Nephron progenitor cell (in vitro differentiated cells): ENCODE data around the gene SHMT1.
"Not testable (repeated sequence)": the region's sequence is repeated elsewhere in the genome, so short reads cannot be mapped to it uniquely, and the experiment has no call there.

Source experiments
- DNase-seq: peaks from one replicate; pipeline ENCODE4 v3.0.0; 2021
- H3K27ac Mint-ChIP-seq: 2 replicates; pipeline ENCODE4 v1.8.0; 2021; ENCODE audit warnings: mild to moderate bottlenecking, moderate library complexity, mixed read lengths
- H3K27me3 Mint-ChIP-seq: 2 replicates; pipeline ENCODE4 v1.8.0; 2021; ENCODE audit warnings: mild to moderate bottlenecking, low read depth, mixed read lengths; ENCODE audit not compliant: poor library complexity
- H3K36me3 Mint-ChIP-seq: 2 replicates; pipeline ENCODE4 v1.8.0; 2021; ENCODE audit warnings: low read depth, mixed read lengths
- H3K4me1 Mint-ChIP-seq: 2 replicates; pipeline ENCODE4 v1.8.0; 2021; ENCODE audit warnings: mixed read lengths
- H3K4me3 Mint-ChIP-seq: 2 replicates; pipeline ENCODE4 v1.8.0; 2021; ENCODE audit warnings: mild to moderate bottlenecking, moderate library complexity, mixed read lengths
- H3K9me3 Mint-ChIP-seq: 2 replicates; pipeline ENCODE4 v1.8.0; 2021; ENCODE audit warnings: mild to moderate bottlenecking, moderate library complexity, mixed read lengths
- TF ChIP-seq, protein P1 (sequence below): fragments of 200-600 bp; sonication (generic); IDR thresholded peaks from 2 replicates; pipeline ENCODE4 v1.5.0; 2021; ENCODE audit warnings: antibody characterized with exemption

The SHMT1 gene

DNA sequence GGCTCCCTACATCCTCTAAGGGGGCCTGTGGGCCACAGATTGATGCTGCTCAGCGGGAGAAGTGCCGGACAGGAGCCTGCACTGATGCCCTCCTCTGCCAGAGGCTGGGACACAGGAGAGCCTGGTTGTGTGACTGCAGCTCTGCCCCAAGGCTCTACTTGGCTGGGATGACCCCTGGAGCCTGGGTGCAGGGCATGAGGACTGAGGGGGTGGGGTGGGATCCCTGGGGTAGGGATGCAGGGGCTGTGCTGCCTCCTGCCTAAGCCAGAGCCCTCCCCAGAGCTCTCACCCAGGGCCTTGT is 14.8 kb upstream of the SHMT1 start:
- H3K27ac Mint-ChIP-seq, result no peak overlapping the region
- no peaks in the 10 kb centered on the region for H3K36me3 Mint-ChIP-seq
- peaks cover 10% of the 10 kb centered on the region for H3K27me3 Mint-ChIP-seq
- DNase-seq, result no peak
- TF ChIP-seq, protein P1, sequence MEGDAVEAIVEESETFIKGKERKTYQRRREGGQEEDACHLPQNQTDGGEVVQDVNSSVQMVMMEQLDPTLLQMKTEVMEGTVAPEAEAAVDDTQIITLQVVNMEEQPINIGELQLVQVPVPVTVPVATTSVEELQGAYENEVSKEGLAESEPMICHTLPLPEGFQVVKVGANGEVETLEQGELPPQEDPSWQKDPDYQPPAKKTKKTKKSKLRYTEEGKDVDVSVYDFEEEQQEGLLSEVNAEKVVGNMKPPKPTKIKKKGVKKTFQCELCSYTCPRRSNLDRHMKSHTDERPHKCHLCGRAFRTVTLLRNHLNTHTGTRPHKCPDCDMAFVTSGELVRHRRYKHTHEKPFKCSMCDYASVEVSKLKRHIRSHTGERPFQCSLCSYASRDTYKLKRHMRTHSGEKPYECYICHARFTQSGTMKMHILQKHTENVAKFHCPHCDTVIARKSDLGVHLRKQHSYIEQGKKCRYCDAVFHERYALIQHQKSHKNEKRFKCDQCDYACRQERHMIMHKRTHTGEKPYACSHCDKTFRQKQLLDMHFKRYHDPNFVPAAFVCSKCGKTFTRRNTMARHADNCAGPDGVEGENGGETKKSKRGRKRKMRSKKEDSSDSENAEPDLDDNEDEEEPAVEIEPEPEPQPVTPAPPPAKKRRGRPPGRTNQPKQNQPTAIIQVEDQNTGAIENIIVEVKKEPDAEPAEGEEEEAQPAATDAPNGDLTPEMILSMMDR, result no peak
- H3K4me1 Mint-ChIP-seq, result peaks cover 9% of the 10 kb centered on the region
- H3K9me3 Mint-ChIP-seq, result peaks cover 8% of the 10 kb centered on the region
- no peak overlapping the region for H3K4me3 Mint-ChIP-seq

GRCh38 chr17:18377437-18378204 is 14.3 kb upstream of the SHMT1 start, which contains the start of gene EVPLL:
TSS of gene EVPLL (plus strand) at chr17:18377778. CDS start at chr17:18380938, 3,160 bp downstream.
- Mint-ChIP-seq H3K27me3 (peaks cover 13% of the 10 kb centered on the region), H3K9me3 (peaks cover 8% of the 10 kb centered on the region), H3K4me3 (no peak within 1 kb of the TSS), H3K36me3 (no peaks in the 10 kb centered on the region), H3K4me1 (peaks cover 9% of the 10 kb centered on the region), H3K27ac (no peak within 1 kb of the TSS)
- TF ChIP-seq, protein P1, result no peak
- DNase-seq, result no peak

DNA sequence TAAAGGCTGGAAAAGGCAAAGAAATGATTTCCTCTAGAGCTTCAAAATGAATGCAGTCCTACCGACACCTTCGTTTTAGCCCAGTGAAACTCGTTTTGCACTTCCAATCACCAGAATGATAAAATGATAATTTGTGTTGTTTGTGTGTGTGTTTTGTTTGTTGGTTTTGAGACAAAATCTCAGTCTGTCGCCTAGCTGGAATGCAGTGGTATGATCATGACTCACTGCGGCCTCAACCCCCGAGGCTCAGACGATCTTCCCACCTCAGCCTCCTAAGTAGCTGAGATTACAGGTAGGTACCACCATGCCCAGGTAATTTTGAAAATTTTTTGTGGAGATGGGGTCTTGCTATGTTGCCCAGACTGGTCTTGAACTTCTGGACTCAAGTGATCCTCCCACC is 10.9 kb upstream of the SHMT1 start:
- Mint-ChIP-seq H3K4me3 (no peak overlapping the region), H3K4me1 (peaks cover 5% of the 10 kb centered on the region), H3K9me3 (peaks cover 8% of the 10 kb centered on the region), H3K36me3 (no peaks in the 10 kb centered on the region), H3K27me3 (peaks cover 20% of the 10 kb centered on the region), H3K27ac (no peak overlapping the region)
- no peak for DNase-seq
- TF ChIP-seq, protein P1, result no peak

DNA sequence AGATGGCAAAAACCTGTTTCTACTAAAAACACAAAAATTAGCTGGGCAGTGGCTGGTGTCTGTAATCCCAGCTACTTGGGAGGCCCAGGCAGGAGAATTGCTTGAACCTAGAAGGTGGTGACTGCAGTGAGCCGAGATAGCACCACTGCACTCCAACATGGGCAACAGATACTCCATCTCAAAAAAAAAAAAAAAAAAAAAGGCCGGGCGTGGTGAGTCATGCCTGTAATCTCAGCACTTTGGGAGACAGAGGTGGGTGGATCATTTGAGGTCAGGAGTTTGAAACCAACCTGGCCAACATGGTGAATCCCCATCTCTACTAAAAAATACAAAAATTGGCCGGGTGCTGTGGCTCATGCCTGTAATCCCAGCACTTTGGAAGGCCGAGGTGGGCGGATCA is 9.8 kb upstream of the SHMT1 start:
- H3K27me3 Mint-ChIP-seq, result peaks cover 26% of the 10 kb centered on the region
- not testable (repeated sequence) for H3K4me1 Mint-ChIP-seq, DNase-seq, H3K9me3 Mint-ChIP-seq, H3K36me3 Mint-ChIP-seq, H3K4me3 Mint-ChIP-seq, H3K27ac Mint-ChIP-seq

DNA sequence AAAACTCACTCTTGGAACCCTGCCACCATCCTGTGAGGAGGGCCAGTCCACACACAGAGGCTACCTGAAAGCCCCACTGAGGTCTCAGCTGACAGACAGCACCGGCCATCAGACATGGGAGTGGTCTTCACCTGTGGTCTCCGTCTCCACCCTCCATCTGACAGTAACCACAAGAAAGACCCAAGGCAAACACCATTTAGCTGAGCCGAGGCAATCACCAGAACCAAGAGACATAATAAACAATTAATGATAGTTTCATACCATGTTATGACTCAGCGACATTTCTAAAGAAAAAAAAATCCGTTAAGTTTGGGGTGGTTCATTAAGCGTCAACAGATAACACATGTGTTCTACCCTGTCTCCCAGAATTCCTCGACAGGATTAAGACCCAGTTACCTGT is 8.1 kb upstream of the SHMT1 start:
- DNase-seq, result no peak
- TF ChIP-seq, protein P1, result no peak
- H3K9me3 Mint-ChIP-seq, result peaks cover 8% of the 10 kb centered on the region
- H3K36me3 Mint-ChIP-seq, result no peaks in the 10 kb centered on the region
- H3K27ac Mint-ChIP-seq, result no peak overlapping the region
- H3K27me3 Mint-ChIP-seq, result peaks cover 32% of the 10 kb centered on the region
- no peaks in the 10 kb centered on the region for H3K4me1 Mint-ChIP-seq
- H3K4me3 Mint-ChIP-seq, result no peak overlapping the region

- no peak for DNase-seq
- TF ChIP-seq, protein P1, result no peak
- Mint-ChIP-seq H3K36me3 (no peaks in the 10 kb centered on the region), H3K4me1 (no peaks in the 10 kb centered on the region), H3K4me3 (no peak overlapping the region), H3K27me3 (peaks cover 32% of the 10 kb centered on the region), H3K9me3 (peaks cover 11% of the 10 kb centered on the region), H3K27ac (no peak overlapping the region)
Measured at GRCh38 chr17:18370761-18371160, 7.4 kb upstream of the SHMT1 start.
